Activated CD4-positive, alpha-beta T cell treated with anti-CD3 and anti-CD28 coated beads for 24 hours (primary cell): ENCODE results near the gene CC2D1A.
A peak's percentile ranks its signal among the peaks of the same experiment; 100 is the strongest.

Source experiments
- DNase-seq, 2 donors: peaks; one replicate each; pipeline ENCODE4 v3.0.0-alpha.2; 2020; ENCODE audit warnings: low read depth in 2 of 2

CC2D1A gene

DNA sequence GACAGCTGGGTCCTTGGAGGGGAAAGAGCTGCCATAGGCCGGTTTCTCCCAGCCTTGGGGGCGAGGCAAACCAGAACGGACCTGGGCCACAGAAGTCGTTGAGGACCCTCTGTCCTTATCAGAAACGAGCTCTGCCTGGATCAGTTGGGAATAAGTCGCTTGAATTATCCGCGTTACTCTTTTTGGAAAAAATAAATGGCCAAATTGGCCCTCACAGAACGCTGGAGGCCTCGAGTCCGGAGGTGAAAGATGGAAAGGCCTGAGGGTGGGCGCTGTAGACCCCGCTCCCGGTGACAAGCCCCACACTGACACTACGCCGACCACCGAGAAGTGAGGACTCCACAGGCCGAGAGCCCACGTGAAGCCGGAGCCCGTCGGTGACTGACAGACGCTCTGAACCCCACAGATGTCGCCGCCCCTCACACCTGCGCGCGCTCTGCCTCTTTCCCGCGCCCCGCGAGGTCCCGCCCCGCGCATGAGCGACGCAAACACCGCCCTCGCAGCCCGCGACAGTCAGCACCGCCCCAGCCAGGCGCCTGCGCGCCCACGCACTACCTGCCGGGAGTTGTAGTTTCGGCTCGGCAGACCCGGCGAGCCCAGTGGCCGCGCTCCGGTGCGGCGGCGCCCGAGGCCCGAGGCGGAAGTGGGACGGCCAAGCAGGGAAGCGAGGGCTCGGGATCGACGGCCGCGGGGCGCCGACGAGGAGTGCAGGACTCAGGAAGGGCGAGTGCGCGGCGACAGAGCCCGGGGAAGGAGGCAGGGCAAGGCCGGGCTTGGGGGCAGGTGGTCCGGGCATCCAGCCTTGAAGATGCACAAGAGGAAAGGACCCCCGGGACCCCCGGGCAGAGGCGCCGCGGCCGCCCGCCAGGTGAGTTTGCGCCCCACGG is at the start of gene CC2D1A, which contains the start of gene BRME1:
Gene CC2D1A (plus strand): TSS at position 568 of the 887 bp plus-strand sequence. CDS start 241 bp downstream, at position 809.
Gene BRME1 (minus strand): TSS at position 484 of the 887 bp plus-strand sequence. CDS start 1,225 bp downstream, outside the sequence.
- peak; percentile 92 to 96 for DNase-seq

GRCh38 chr19:13856497-13856896 is 49.5 kb upstream of the CC2D1A start:
- DNase-seq = no peak

DNA sequence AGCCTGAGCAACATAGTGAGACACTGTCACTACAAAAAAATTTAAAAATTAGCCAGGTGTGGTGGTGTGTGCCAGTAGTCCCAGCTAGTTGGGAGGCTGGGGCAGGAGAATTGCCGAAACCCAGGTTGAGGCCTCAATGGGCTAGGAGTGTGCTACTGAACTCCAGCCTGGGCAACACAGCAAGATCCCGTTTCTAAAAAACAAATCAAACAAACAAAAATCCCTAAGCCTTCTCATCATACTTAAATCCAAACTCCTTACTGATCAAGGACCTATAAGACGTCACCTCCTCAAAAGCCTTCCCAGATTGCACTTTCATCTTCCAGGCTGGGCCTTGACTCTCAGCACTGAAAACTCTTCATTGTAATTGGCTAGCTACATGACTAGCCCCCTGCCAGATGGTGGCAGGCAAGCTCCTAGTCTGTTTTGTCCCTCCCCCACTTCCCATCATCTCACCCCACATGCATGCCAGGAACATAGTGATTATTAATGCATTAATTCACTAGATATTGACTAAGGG is 46.6 kb upstream of the CC2D1A start:
- no peak for DNase-seq

DNA sequence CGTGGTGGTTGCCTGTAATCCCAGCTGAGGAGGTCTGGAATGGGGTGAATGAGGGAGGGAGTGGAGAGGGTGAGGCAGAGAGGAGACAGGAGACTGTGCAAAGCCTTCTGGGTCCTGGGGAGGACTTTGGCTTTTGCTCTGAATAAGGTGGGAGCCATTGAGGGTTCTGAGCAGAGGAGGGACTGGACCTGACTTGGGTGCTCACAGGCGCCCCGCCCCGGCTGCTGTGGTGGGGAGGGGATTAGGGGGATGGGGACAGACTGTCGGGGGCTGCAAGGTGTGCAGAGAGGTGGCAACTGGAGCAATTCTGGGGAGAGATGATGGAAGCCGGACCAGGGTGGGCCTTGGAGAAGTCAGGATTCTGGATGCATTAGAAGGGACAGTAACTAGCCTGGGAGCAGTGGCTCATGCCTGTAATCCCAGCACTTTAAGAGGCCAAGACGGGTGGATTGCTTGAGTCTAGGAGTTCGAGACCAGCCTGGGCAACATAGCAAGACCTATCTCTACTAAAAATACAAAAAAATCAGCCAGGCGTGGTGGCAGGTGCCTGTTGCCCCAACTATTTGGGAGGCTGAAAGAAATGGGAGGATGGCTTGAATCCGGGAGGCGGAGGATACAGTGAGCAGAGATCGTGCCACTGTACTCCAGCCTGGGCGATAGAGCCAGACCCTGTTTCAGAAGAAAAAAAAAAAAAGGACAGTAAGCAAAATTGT is 45.2 kb upstream of the CC2D1A start:
- no peak for DNase-seq

DNA sequence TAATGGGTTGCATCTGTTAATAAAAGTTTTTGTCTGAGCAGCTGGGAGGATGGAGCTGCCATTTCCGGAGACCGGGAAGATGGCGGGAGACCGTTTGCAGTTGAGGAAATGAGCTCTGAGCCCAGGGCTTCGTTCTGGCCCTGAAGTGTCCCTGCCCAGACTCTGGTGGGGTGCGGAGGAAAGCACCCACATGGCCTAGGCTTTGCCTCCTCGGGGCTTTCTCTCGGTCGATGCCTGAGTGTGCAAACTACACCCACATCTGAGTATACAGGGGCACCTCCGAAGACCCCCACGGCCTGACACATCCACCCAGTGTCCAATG is 44.6 kb upstream of the CC2D1A start:
- no peak for DNase-seq

- peak; percentile 82 to 83 for DNase-seq
Observed at GRCh38 chr19:13861714-13862531, 44.1 kb upstream of the CC2D1A start.

DNA sequence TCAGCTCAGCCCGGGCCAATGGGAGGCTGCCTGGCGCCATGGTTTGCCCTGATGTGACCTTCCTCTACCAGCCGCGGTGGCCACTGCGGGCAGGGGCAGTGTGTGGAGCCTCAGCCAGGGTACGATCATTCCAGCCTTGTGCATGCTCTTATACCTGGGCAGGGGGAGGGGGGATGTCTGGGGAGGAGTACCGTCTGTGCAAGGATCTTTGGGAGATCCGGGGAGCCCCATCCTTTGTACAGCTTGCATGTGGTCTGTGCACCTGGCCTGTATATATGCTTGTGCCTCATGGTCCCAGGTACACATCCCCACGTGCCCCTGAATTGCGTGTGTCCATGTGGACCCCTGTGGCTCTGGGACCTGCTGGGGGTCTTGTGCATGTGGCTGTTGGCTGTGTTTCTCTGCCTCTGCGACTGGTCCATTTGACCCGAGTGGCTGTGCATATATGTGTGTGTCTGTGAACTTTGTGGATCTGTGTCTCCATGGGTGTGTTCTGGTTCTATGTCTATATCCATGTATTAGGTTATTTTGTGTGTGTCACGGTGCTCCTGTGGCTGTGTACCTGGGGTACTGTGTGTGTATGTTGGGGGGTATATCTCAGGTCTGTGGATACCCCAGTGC is 41.8 kb upstream of the CC2D1A start:
- DNase-seq = no peak

DNA sequence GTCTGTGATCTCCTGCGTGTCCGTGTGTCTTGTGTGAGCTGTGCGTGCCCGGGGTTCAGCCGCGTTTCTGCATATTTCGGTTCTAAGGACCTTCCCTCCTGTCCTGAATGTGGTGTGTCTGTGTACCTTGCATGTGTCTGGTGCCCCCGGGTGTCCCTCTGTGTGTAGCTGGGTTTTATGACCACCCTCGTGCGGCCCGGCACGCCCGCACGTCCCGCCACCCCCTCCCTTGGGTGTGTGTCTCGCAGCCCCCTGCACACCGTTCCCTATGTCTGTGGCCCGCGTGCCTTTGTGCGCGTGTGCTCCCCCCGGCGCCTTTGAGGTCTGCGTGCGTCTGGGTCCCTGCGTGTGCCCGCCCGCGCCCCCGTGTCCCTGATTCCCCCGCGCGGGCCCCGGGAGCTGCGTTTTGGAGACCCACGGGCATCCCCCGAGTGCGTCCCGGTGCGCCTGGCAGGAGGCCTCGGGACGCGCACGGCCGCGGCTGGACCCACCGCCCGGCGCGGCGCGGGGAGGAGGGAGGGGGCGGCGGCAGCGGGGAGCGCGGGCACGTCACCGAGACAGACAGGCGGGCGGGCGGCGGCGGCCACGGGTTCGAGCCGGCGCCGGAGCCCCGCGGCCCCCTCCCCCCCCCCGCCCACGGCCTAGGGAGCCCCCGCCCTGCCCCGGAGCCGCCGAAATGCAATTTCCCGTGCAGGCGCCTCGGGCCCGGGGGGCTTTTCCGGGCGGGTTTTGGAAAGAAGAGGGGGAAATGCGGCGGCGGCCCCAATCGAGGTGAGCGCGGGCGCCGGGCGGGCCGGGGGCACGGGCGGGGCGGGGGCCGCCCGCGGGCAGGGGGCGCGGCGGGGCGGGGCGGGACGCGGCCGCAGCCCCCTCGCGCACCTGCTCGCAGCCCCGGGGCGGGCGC is 41.1 kb upstream of the CC2D1A start:
- no peak for DNase-seq

- no peak for DNase-seq
Observed at GRCh38 chr19:13865571-13866462, 40.2 kb upstream of the CC2D1A start.

- no peak for DNase-seq
Observed at GRCh38 chr19:13866463-13867046, 39.4 kb upstream of the CC2D1A start.

DNA sequence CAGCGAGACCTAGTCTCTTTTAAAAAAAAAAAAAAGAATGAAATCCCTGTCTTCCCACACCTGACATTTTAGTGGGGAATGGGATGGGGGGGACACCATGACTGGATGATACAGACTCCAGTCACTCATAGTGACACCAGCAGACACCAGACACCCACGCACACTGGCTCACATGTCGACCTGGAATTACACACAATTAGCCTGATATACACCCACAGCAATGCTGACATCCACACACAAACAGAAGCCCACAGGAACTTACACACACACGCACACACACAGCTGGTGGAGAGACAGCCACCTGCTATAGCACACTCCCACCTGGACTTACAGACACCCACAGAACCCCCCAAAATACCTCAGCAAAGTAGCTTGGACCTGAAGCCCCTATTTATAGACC is 37.3 kb upstream of the CC2D1A start:
- no peak for DNase-seq

GRCh38 chr19:13869281-13869680 is 36.7 kb upstream of the CC2D1A start:
- no peak for DNase-seq

DNA sequence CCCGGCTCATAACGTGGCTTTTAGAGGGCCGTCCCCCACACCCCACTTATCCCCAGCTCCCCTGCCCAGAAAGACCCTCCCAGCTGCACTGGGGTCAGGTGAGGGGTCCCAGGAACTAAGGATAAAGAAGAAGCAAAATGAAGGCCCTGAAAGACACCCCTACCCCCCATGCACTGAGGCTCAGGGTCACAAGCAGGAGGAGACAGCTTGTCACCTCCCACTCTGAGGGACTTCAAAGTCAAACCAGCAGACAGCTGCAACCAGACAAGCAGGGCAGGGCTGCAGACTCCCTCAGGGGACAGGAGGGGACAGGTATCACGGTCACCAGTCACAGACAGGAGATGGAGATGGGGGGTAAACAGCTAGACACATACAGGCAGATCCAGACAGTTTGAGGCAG is 35.1 kb upstream of the CC2D1A start:
- DNase-seq = no peak

GRCh38 chr19:13872339-13872694 is 33.7 kb upstream of the CC2D1A start:
- DNase-seq = no peak

GRCh38 chr19:13872695-13873389 is 33.2 kb upstream of the CC2D1A start:
- no peak for DNase-seq

DNA sequence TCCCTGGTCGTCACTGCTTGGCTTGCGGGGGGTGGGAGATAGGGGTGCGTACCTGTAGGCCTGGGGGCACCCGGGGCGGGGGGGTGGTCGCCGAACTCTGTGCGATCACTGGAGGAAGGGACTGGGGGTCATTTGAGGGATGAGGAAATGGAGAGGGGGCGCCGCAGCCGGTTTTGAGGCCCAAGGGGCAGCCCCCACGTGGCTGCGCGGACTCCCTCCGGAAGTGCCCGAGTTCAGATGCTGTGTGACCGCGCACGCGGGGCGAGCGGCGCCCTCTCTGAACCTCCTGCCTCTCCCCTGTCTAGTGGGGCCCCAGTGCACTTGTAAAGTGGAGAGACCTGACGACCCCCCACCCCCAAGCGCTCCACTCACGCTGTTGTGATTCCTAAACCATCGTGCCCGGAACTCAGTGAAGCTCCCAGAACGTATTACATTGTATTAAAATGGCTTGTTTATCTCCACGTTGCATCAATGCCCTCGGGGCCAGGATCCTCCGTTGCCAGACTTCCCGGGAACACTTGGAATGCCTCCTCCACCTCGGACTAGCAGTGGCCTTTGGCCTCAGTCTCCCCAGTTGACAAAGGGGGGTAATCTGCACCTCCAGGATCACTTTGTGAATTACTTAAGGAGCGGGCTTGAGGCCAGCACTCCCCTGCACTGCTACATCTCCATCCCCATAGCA is 32.0 kb upstream of the CC2D1A start:
- DNase-seq = no peak

DNA sequence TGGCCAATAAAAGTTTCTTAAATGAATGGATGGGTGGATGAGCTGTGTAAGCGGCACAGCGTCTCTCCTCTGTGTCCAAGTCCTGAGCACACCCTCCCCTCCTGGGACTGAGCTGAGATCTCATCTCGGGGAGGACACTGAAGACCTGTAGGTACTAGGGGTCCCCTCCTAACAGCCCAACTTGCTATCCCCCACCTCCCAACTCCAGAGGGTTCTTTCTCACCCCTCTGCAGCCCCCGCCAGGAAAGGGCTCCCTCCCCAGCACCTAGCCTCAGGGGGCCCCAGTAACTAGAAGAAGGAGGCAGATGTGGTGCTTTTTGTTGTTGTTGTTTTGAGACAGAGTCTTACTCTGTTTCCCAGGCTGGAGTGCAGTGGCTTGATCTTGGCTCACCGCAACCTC is 30.2 kb upstream of the CC2D1A start:
- no peak for DNase-seq

- DNase-seq = no peak
Observed at GRCh38 chr19:13876834-13877233, 29.2 kb upstream of the CC2D1A start, which contains the start of gene NANOS3. NANOS3 (plus strand) TSS chr19:13877134; CDS start chr19:13877249, 115 bp downstream.
